T1000 (cell line): Measurements from ENCODE around the gene BMP3.

Experiments used
- DNase-seq: peaks from one replicate; lab custom pipeline; 2025; ENCODE audit warnings: mixed read lengths; lab: John Stamatoyannopoulos, UW

The BMP3 gene

GRCh38 chr4:81106150-81106549 lies 75.6 kb downstream of the BMP3 start:
- DNase-seq = no peak
